ENCODE data around the gene FOXL3.

The FOXL3 gene

DNA sequence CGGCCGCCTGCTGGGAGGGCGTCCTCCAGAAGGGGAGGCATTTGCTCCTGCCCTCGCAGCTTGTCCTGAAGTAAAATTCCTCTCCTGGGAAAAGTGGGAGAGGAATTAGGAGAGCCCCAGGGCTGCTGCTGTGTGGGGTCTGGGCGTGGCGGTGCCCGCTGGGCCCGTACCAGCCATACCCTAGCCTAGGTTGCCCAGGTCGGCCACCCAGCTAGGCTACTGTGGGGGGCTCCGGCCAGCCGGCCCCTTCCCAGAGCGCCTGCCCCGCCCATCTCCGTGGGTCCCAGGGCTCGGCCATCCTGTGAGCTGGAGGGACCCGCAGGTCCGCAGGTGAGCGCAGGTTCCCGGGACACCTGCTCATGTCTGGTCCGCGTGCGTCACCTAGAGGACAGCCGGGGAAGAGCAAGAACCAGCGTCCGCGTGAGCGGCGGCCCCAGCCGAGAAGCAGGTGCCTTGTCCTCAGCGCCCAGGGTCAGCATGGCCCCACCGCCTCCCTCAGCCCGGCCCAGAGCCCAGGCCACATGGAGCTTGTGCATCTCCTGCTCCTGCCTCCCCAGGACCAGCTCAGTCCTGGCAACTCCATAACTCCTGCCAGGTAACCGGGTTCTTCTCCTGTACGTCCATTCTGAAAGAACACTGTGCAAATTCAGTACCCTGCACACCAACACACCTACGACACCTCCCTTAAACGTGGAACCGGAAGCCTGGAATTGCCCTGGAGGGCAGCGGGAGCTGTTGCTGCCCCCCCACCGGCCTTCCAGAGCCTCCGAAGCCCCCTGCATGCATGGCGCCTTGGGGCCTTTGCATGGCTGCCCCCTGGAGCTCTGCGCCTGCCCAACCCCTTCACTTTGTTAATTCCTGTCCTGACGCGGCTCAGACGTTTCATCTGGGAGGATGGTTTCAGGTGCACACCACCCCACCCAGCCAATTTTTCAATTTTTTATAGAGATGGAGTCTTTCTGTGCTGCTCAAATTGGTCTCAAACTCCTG lies 22.8 kb upstream of the FOXL3 start:
- in situ Hi-C loops (cut with MboI; ENCODE audit: low sequenced_read_pairs), result no loop called here
- H3K4me1 ChIP-seq, result no peaks in the 10 kb centered on the region
- H3K36me3 ChIP-seq (replicated peaks), result no peaks in the 10 kb centered on the region
- H3K27me3 ChIP-seq (ENCODE audit: low read depth), result no peaks in the 10 kb centered on the region
- peaks cover 7% of the 10 kb centered on the region; the same call in 1 of the 2 replicates for H3K9me3 ChIP-seq
- no peak for DNase-seq (ENCODE audit: low spot score in 2 of 2)
- no peak overlapping the region for H3K4me3 ChIP-seq

- Histone ChIP-seq H3K36me3 (replicated peaks) (no peaks in the 10 kb centered on the region), H3K4me1 (no peaks in the 10 kb centered on the region), H3K4me3 (no peak overlapping the region), H3K27me3 (ENCODE audit: low read depth) (no peaks in the 10 kb centered on the region), H3K9me3 (peaks cover 2% of the 10 kb centered on the region; the same call in 1 of the 2 replicates)
- DNase-seq (ENCODE audit: low spot score in 2 of 2), result no peak
- in situ Hi-C loops (cut with MboI; ENCODE audit: low sequenced_read_pairs), result no loop called here
Observed at GRCh38 chr7:268991-269390, 21.0 kb upstream of the FOXL3 start.

- DNase-seq (ENCODE audit: low spot score in 2 of 2), result no peak
- H3K9me3 ChIP-seq, result no peaks in the 10 kb centered on the region; the same call in 1 of the 2 replicates
- H3K4me3 ChIP-seq, result no peak overlapping the region
- in situ Hi-C loops (cut with MboI; ENCODE audit: low sequenced_read_pairs), result no loop called here
- no peaks in the 10 kb centered on the region for H3K4me1 ChIP-seq
- no peaks in the 10 kb centered on the region for H3K27me3 ChIP-seq (ENCODE audit: low read depth)
- no peaks in the 10 kb centered on the region for H3K36me3 ChIP-seq (replicated peaks)
Observed at GRCh38 chr7:269721-270120, 20.2 kb upstream of the FOXL3 start.

- in situ Hi-C loops (cut with MboI; ENCODE audit: low sequenced_read_pairs), result no loop called here
- Histone ChIP-seq H3K9me3 (no peaks in the 10 kb centered on the region), H3K27me3 (ENCODE audit: low read depth) (no peaks in the 10 kb centered on the region), H3K4me3 (no peak overlapping the region), H3K36me3 (replicated peaks) (no peaks in the 10 kb centered on the region), H3K4me1 (no peaks in the 10 kb centered on the region)
- no peak for DNase-seq (ENCODE audit: low spot score in 2 of 2)
Observed at GRCh38 chr7:270351-270983, 19.5 kb upstream of the FOXL3 start.

DNA sequence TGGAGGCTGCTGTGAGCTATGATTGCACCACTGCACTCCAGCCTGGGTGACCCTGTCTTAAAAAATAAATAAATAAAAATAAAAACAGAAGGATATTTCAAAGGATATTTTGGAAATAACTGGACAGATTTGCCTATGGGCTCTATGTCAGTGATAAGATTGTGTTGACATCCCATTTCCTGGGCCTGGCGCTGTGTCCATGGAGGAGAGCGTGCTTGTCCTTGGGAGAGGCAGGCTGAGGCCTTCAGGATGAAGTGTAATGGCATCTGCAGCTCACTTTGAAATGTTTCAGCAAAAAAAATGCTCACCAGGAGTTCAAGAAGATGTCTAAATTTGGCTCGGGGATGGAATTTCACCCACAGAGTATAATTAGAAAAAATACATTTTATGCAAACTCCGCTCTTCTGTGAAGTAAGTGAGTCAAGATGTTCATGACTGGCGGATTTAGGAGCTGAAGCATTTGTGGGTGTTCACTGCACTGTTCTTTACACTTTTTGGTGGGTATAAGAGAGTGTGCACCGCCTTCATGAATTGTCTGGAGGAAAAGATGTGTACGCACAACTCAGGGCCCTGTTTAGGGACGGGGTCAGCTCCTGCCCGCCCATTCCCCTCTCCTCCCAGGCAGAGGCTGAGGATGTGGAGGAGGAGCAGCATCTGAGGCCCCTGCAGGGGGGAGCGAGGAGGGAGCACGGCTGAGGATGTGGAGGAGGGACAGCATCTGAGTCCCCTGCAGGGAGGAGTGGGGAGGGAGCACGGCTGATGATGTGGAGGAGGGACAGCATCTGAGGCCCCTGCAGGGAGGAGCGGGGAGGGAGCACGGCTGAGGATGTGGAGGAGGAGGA lies 18.5 kb upstream of the FOXL3 start:
- in situ Hi-C loops (cut with MboI; ENCODE audit: low sequenced_read_pairs), result no loop called here
- Histone ChIP-seq H3K36me3 (replicated peaks) (no peaks in the 10 kb centered on the region), H3K9me3 (no peaks in the 10 kb centered on the region), H3K4me3 (no peak overlapping the region), H3K27me3 (ENCODE audit: low read depth) (no peaks in the 10 kb centered on the region), H3K4me1 (no peaks in the 10 kb centered on the region)
- DNase-seq (ENCODE audit: low spot score in 2 of 2), result no peak

GRCh38 chr7:272108-272615 lies 17.8 kb upstream of the FOXL3 start:
- DNase-seq (ENCODE audit: low spot score in 2 of 2), result no peak
- no peaks in the 10 kb centered on the region for H3K27me3 ChIP-seq (ENCODE audit: low read depth)
- H3K4me1 ChIP-seq, result no peaks in the 10 kb centered on the region
- H3K36me3 ChIP-seq (replicated peaks), result no peaks in the 10 kb centered on the region
- H3K4me3 ChIP-seq, result no peak overlapping the region
- H3K9me3 ChIP-seq, result no peaks in the 10 kb centered on the region
- in situ Hi-C loops (cut with MboI; ENCODE audit: low sequenced_read_pairs), result no loop called here

- in situ Hi-C loops (cut with MboI; ENCODE audit: low sequenced_read_pairs), result no loop called here
- Histone ChIP-seq H3K27me3 (ENCODE audit: low read depth) (no peaks in the 10 kb centered on the region), H3K4me3 (no peak overlapping the region), H3K36me3 (replicated peaks) (no peaks in the 10 kb centered on the region), H3K4me1 (no peaks in the 10 kb centered on the region), H3K9me3 (no peaks in the 10 kb centered on the region)
- DNase-seq (ENCODE audit: low spot score in 2 of 2), result no peak
Observed at GRCh38 chr7:272631-273030, 17.3 kb upstream of the FOXL3 start.

DNA sequence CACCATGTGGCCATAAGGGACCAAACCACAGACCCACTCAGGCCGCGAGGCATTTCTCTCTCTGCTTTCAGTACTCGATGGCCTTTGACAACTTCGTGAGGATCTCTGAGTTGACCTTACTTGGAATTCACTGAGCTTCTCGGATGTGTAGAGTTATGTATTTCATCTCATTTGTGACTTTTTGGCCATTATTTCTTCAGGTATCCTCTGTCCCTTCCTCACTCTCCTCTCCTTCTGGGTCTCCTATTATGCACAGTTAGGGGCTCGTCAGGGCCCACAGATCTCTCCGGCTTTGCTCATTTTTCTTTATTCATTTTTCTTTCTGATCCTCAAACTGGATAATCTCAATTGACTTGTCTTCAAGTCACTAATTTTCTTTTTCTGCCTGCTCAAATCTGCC lies 16.6 kb upstream of the FOXL3 start:
- no peak overlapping the region for H3K4me3 ChIP-seq
- H3K27me3 ChIP-seq (ENCODE audit: low read depth), result no peaks in the 10 kb centered on the region
- no peaks in the 10 kb centered on the region for H3K36me3 ChIP-seq (replicated peaks)
- no peaks in the 10 kb centered on the region for H3K9me3 ChIP-seq
- no peaks in the 10 kb centered on the region for H3K4me1 ChIP-seq
- in situ Hi-C loops (cut with MboI; ENCODE audit: low sequenced_read_pairs), result no loop called here
- DNase-seq (ENCODE audit: low spot score in 2 of 2), result no peak

DNA sequence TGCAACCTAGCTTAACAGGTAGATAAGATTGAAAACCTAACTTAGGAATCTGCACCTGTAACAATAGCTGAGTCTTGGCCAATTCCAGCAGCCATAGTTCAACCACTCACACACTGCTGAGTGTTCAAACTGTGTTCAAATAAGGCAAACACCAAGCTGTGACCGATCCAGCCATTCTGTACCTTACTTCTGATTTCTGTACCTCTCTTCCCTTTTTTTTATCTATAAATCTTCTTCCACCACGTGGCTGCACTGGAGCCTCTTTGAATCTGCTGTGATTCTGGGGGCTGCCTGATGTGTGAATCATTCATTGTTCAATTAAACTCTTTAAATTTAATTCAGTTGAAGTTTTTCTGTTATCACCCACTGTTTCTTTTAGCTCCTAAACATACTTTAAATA lies 15.7 kb upstream of the FOXL3 start:
- Histone ChIP-seq H3K4me1 (no peaks in the 10 kb centered on the region), H3K27me3 (ENCODE audit: low read depth) (no peaks in the 10 kb centered on the region), H3K4me3 (no peak overlapping the region), H3K36me3 (replicated peaks) (no peaks in the 10 kb centered on the region), H3K9me3 (no peaks in the 10 kb centered on the region)
- no peak for DNase-seq (ENCODE audit: low spot score in 2 of 2)
- in situ Hi-C loops (cut with MboI; ENCODE audit: low sequenced_read_pairs), result no loop called here

GRCh38 chr7:276230-276835 lies 13.6 kb upstream of the FOXL3 start:
- no peak overlapping the region for H3K4me3 ChIP-seq
- no peaks in the 10 kb centered on the region for H3K9me3 ChIP-seq
- no peaks in the 10 kb centered on the region for H3K36me3 ChIP-seq (replicated peaks)
- no peaks in the 10 kb centered on the region for H3K27me3 ChIP-seq (ENCODE audit: low read depth)
- no peak for DNase-seq (ENCODE audit: low spot score in 2 of 2)
- H3K4me1 ChIP-seq, result no peaks in the 10 kb centered on the region
- in situ Hi-C loops (cut with MboI; ENCODE audit: low sequenced_read_pairs), result no loop called here

DNA sequence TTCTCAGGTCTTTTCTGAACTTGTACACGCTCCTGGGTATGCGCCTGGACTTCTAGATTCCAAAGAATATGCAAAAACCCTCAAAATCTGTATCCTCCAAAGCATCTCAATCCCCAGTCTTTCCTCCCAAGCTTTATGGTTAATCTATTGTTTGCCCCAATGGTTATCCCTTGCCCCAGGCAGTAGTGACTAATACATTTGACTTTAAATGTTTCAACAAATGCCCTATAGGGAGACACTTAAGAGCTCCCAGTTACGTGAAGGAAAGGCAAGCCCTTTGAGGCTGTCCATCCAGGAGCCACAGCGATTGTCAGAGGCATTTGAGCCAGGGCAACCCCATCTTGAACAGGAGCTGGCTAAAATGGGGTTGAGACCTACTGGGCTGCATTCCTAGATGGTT lies 12.7 kb upstream of the FOXL3 start:
- Histone ChIP-seq H3K9me3 (no peaks in the 10 kb centered on the region), H3K4me1 (no peaks in the 10 kb centered on the region), H3K27me3 (ENCODE audit: low read depth) (no peaks in the 10 kb centered on the region), H3K4me3 (no peak overlapping the region), H3K36me3 (replicated peaks) (no peaks in the 10 kb centered on the region)
- in situ Hi-C loops (cut with MboI; ENCODE audit: low sequenced_read_pairs), result no loop called here
- no peak for DNase-seq (ENCODE audit: low spot score in 2 of 2)

GRCh38 chr7:278081-278480 lies 11.9 kb upstream of the FOXL3 start:
- in situ Hi-C loops (cut with MboI; ENCODE audit: low sequenced_read_pairs), result no loop called here
- Histone ChIP-seq H3K27me3 (ENCODE audit: low read depth) (no peaks in the 10 kb centered on the region), H3K9me3 (no peaks in the 10 kb centered on the region), H3K4me1 (no peaks in the 10 kb centered on the region), H3K36me3 (replicated peaks) (no peaks in the 10 kb centered on the region), H3K4me3 (no peak overlapping the region)
- no peak for DNase-seq (ENCODE audit: low spot score in 2 of 2)

GRCh38 chr7:279821-280220 lies 10.1 kb upstream of the FOXL3 start:
- Histone ChIP-seq H3K4me1 (no peaks in the 10 kb centered on the region), H3K36me3 (replicated peaks) (no peaks in the 10 kb centered on the region), H3K4me3 (no peak overlapping the region), H3K27me3 (ENCODE audit: low read depth) (no peaks in the 10 kb centered on the region), H3K9me3 (peaks cover 2% of the 10 kb centered on the region; the same call in 1 of the 2 replicates)
- in situ Hi-C loops (cut with MboI; ENCODE audit: low sequenced_read_pairs), result no loop called here
- no peak for DNase-seq (ENCODE audit: low spot score in 2 of 2)
